ENCODE data around the gene EVPL. TPM values are rescaled to one million over a fixed set of nuclear protein-coding genes. Genes with fewer than 3 reads are reported as not detected.

EVPL gene
- total RNA-seq, 2 donors from 2014 or later, result 0.30 to 0.71 TPM

- Histone ChIP-seq H3K9me3 (no peaks in the 10 kb centered on the region), H3K36me3 (no peaks in the 10 kb centered on the region), H3K27ac (no peak overlapping the region), H3K4me1 (peaks cover 0 to 9% of the 10 kb centered on the region in 2 donors), H3K27me3 (no peaks in the 10 kb centered on the region), H3K4me3 (no peak overlapping the region)
- no peak for DNase-seq (ENCODE audit: low spot score)
- no peak for TF ChIP-seq CTCF (IDR thresholded peaks at IDR 0.05)
Observed at GRCh38 chr17:76032780-76033108, 5.6 kb upstream of the EVPL start.

GRCh38 chr17:76032073-76032779, 5.1 kb upstream of the EVPL start:
- Histone ChIP-seq H3K4me3 (no peak overlapping the region), H3K27ac (no peak overlapping the region), H3K4me1 (peaks cover 0 to 9% of the 10 kb centered on the region in 2 donors), H3K27me3 (no peaks in the 10 kb centered on the region), H3K36me3 (no peaks in the 10 kb centered on the region), H3K9me3 (no peaks in the 10 kb centered on the region)
- TF ChIP-seq CTCF (IDR thresholded peaks at IDR 0.05), result no peak
- DNase-seq (ENCODE audit: low spot score), result no peak

DNA sequence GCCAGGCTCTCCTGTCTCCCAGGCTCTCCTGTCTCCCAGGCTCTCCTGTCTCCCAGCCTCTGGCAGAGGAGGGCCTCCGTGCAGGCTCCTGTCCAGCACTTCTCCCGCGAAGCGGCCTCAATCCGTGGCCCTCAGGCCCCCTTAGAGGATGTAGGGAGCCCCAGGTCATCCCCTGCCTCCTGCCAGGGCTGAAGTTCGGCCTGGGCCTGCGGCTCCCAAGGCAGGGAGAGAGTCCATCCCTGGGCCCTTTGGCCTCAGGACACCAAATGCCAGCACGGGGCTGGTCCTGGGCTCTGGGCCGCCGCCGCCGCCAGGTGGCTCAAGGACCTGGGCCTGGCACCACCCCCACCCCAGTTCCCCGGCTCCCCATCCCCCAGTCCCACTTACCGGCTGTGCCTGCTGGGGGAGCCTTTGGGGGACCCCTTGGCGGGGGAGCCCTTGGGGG, 370 bp downstream of the EVPL start:
- H3K27me3 ChIP-seq, result no peaks in the 10 kb centered on the region
- H3K36me3 ChIP-seq, result no peaks in the 10 kb centered on the region
- H3K4me1 ChIP-seq, result peaks cover 0 to 9% of the 10 kb centered on the region in 2 donors
- TF ChIP-seq CTCF (IDR thresholded peaks at IDR 0.05), result no peak
- H3K9me3 ChIP-seq, result no peaks in the 10 kb centered on the region
- no peak overlapping the region for H3K27ac ChIP-seq
- no peak for DNase-seq (ENCODE audit: low spot score)
- no peak overlapping the region for H3K4me3 ChIP-seq

- no peaks in the 10 kb centered on the region for H3K9me3 ChIP-seq
- no peak for TF ChIP-seq CTCF (IDR thresholded peaks at IDR 0.05)
- no peaks in the 10 kb centered on the region for H3K27me3 ChIP-seq
- H3K27ac ChIP-seq, result no peak overlapping the region
- no peaks in the 10 kb centered on the region for H3K36me3 ChIP-seq
- H3K4me1 ChIP-seq, result peaks cover 0 to 9% of the 10 kb centered on the region in 2 donors
- DNase-seq (ENCODE audit: low spot score), result no peak
- H3K4me3 ChIP-seq, result no peak overlapping the region
Observed at GRCh38 chr17:76025294-76025693, 1.8 kb downstream of the EVPL start.

- no peak for TF ChIP-seq CTCF (IDR thresholded peaks at IDR 0.05)
- DNase-seq (ENCODE audit: low spot score), result no peak
- Histone ChIP-seq H3K9me3 (no peaks in the 10 kb centered on the region), H3K36me3 (no peaks in the 10 kb centered on the region), H3K4me3 (no peak overlapping the region), H3K4me1 (peaks cover 0 to 2% of the 10 kb centered on the region in 2 donors), H3K27me3 (no peaks in the 10 kb centered on the region), H3K27ac (no peak overlapping the region)
Observed at GRCh38 chr17:76024353-76024752, 2.8 kb downstream of the EVPL start.

GRCh38 chr17:76023900-76024237, 3.2 kb downstream of the EVPL start:
- no peak for TF ChIP-seq CTCF (IDR thresholded peaks at IDR 0.05)
- Histone ChIP-seq H3K27me3 (no peaks in the 10 kb centered on the region), H3K4me1 (no peaks in the 10 kb centered on the region), H3K27ac (no peak overlapping the region), H3K4me3 (no peak overlapping the region), H3K36me3 (no peaks in the 10 kb centered on the region), H3K9me3 (no peaks in the 10 kb centered on the region)
- DNase-seq (ENCODE audit: low spot score), result no peak
